Measurements from ENCODE around the gene BLCAP.

Gene BLCAP

DNA sequence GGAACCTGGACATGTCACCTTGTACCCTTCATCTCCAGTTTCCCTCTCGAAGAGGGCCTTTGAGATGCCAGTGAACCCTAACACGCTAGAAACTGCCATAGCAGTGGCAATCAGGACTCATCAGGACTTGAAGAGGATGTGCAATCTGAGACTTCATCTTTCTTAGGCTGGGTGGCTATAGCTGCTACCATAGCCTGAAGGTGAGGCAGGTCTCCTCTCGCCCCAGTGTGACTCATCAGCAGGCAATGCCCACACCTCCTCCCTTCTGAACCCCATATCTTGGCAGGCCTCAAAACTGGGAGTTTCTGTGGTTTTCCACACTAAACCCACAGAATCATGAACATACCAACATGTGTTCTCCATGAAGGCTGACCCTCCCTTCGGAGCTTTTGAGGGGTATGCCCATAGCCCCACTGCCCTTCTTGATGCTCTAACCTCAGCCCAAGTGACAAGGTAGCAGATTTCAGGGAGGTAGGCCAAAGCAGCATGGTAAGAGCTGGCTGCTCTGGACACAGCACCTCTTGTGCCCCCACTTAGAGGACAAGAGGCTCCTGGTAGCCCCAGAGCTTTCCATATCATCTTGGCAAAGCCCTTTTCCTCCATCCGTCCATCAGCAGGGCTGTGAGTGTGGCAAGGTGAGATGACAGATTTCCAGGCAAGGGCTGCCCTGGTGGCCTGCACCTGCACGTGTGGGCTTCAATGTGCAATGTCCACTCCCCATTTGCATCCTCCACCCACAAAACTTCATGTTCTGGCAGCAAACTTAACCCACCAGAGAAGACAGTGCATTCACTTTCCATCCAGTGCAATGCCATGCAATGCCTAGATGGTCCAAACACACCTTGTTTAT, 2.6 kb downstream of the BLCAP start:
- Histone ChIP-seq H3K27ac (replicated peaks) (no peak overlapping the region), H3K27me3 (ENCODE audit: insufficient read depth, poor library complexity, severe bottlenecking) (no peaks in the 10 kb centered on the region), H3K4me3 (replicated peaks; ENCODE audit: insufficient read depth, low read length) (no peak overlapping the region)
- TF ChIP-seq SPI1 (IDR thresholded peaks at IDR 0.05; ENCODE audit: borderline replicate concordance, low read depth) (no peak), GABPA (IDR thresholded peaks at IDR 0.05; ENCODE audit: low read depth) (no peak)
- no peak for DNase-seq (ENCODE audit: low read depth in 1 of 2, low spot score in 1 of 2)

DNA sequence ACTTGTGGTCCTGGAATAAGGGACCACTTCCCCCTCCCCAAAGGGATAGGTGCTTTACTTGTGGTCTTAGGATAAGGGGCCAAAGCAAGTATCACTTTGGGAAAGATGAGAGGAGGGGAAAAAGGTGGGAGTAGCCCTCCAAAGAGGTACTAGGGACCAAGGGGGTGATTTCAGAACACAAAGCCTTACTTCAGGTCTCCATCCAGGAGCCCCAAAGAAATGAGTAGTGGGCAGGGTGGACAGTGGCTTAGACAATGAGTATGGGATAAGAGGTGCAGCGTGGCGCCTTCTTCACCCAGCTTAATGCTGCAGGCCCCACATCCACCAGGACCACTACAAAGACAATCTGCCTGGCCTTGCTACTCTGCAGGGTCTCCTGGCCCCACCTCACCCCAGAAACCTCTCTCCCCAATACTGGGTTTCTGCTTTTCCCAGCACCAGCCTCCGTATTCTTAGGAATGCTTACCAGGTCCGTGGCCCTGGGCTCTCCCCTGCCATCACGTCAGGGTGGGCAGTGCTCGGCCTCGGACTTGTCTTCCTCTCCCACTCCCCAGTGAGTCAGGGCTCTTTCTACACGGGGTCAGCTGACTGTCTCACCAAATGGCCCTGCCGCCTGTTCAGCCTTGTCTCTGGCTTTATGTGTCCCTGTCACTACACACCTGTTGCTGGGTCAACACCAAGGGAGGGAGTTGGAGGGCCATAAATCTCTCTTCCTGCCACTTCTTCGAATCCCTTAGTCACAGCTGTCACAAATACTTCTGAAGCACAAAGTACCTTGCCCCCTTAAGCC, 3.6 kb downstream of the BLCAP start:
- H3K27me3 ChIP-seq (ENCODE audit: insufficient read depth, poor library complexity, severe bottlenecking) = no peaks in the 10 kb centered on the region
- no peak for TF ChIP-seq SPI1 (IDR thresholded peaks at IDR 0.05; ENCODE audit: borderline replicate concordance, low read depth)
- TF ChIP-seq, protein P1, sequence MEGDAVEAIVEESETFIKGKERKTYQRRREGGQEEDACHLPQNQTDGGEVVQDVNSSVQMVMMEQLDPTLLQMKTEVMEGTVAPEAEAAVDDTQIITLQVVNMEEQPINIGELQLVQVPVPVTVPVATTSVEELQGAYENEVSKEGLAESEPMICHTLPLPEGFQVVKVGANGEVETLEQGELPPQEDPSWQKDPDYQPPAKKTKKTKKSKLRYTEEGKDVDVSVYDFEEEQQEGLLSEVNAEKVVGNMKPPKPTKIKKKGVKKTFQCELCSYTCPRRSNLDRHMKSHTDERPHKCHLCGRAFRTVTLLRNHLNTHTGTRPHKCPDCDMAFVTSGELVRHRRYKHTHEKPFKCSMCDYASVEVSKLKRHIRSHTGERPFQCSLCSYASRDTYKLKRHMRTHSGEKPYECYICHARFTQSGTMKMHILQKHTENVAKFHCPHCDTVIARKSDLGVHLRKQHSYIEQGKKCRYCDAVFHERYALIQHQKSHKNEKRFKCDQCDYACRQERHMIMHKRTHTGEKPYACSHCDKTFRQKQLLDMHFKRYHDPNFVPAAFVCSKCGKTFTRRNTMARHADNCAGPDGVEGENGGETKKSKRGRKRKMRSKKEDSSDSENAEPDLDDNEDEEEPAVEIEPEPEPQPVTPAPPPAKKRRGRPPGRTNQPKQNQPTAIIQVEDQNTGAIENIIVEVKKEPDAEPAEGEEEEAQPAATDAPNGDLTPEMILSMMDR (IDR thresholded peaks at IDR 0.05; ENCODE audit: insufficient read depth, low read length) = no peak
- no peak for TF ChIP-seq GABPA (IDR thresholded peaks at IDR 0.05; ENCODE audit: low read depth)
- no peak overlapping the region for H3K27ac ChIP-seq (replicated peaks)
- DNase-seq (ENCODE audit: low read depth in 1 of 2, low spot score in 1 of 2) = no peak
- no peak overlapping the region for H3K4me3 ChIP-seq (replicated peaks; ENCODE audit: insufficient read depth, low read length)

DNA sequence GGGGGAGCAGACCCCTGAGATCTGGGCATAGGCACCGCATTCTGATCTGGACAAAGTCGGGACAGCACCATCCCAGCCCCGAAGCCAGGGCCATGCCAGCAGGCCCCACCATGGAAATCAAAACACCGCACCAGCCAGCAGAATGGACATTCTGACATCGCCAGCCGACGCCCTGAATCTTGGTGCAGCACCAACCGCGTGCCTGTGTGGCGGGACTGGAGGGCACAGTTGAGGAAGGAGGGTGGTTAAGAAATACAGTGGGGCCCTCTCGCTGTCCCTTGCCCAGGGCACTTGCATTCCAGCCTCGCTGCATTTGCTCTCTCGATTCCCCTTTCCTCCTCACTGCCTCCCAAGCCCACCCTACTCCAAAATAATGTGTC, 4.7 kb downstream of the BLCAP start:
- no peak for TF ChIP-seq SPI1 (IDR thresholded peaks at IDR 0.05; ENCODE audit: borderline replicate concordance, low read depth)
- TF ChIP-seq GABPA (IDR thresholded peaks at IDR 0.05; ENCODE audit: low read depth) = no peak
- TF ChIP-seq, protein P1 (IDR thresholded peaks at IDR 0.05; ENCODE audit: insufficient read depth, low read length) = no peak
- TF ChIP-seq, protein P2, sequence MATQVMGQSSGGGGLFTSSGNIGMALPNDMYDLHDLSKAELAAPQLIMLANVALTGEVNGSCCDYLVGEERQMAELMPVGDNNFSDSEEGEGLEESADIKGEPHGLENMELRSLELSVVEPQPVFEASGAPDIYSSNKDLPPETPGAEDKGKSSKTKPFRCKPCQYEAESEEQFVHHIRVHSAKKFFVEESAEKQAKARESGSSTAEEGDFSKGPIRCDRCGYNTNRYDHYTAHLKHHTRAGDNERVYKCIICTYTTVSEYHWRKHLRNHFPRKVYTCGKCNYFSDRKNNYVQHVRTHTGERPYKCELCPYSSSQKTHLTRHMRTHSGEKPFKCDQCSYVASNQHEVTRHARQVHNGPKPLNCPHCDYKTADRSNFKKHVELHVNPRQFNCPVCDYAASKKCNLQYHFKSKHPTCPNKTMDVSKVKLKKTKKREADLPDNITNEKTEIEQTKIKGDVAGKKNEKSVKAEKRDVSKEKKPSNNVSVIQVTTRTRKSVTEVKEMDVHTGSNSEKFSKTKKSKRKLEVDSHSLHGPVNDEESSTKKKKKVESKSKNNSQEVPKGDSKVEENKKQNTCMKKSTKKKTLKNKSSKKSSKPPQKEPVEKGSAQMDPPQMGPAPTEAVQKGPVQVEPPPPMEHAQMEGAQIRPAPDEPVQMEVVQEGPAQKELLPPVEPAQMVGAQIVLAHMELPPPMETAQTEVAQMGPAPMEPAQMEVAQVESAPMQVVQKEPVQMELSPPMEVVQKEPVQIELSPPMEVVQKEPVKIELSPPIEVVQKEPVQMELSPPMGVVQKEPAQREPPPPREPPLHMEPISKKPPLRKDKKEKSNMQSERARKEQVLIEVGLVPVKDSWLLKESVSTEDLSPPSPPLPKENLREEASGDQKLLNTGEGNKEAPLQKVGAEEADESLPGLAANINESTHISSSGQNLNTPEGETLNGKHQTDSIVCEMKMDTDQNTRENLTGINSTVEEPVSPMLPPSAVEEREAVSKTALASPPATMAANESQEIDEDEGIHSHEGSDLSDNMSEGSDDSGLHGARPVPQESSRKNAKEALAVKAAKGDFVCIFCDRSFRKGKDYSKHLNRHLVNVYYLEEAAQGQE (IDR thresholded peaks at IDR 0.05; ENCODE audit: insufficient replicate concordance, low read depth) = no peak
- TF ChIP-seq POLR2AphosphoS5 (IDR thresholded peaks at IDR 0.05; ENCODE audit: low read depth) = no peak
- DNase-seq (ENCODE audit: low read depth in 1 of 2, low spot score in 1 of 2) = no peak
- H3K27ac ChIP-seq (replicated peaks) = no peak overlapping the region
- H3K27me3 ChIP-seq (ENCODE audit: insufficient read depth, poor library complexity, severe bottlenecking) = no peaks in the 10 kb centered on the region
- H3K4me3 ChIP-seq (replicated peaks; ENCODE audit: insufficient read depth, low read length) = no peak overlapping the region

DNA sequence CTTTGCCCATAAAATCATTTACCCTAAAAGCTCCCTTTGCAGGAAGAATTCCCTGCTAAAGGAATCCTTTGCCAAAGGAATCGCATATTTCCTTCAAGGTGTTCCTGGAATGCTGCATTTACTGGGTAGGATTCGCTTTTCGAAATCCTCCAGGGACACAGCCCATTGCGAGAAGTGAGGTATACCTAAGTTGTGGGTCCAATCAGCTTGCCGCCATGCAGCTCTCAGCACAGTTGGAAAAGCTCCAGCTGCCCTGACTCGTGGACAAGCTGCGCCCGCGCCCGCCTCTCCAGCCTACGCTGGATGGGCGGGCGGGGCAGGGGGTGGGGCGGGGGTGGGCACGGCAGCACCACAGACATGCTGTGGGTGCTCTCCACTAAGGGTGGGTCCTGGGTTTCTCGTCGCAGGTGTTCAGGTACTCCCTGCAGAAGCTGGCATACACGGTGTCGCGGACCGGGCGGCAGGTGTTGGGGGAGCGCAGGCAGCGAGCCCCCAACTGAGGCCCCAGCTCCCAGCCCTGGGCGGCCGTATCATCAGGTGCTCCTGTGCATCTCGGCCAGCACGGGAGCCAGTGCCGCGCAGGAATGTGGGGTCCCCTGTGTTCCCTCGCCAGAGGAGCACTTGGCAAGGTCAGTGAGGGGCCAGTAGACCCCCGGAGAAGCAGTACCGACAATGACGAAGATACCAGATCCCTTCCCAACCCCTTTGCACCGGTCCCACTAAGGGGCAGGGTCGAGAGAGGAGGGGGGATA, 5.2 kb downstream of the BLCAP start:
- TF ChIP-seq POLR2AphosphoS5 (IDR thresholded peaks at IDR 0.05; ENCODE audit: low read depth) (no peak), SPI1 (IDR thresholded peaks at IDR 0.05; ENCODE audit: borderline replicate concordance, low read depth) (no peak), GABPA (IDR thresholded peaks at IDR 0.05; ENCODE audit: low read depth) (no peak)
- TF ChIP-seq, protein P1 (IDR thresholded peaks at IDR 0.05; ENCODE audit: insufficient read depth, low read length) = no peak
- TF ChIP-seq, protein P2 (IDR thresholded peaks at IDR 0.05; ENCODE audit: insufficient replicate concordance, low read depth) = no peak
- H3K27ac ChIP-seq (replicated peaks) = no peak overlapping the region
- H3K4me3 ChIP-seq (replicated peaks; ENCODE audit: insufficient read depth, low read length) = no peak overlapping the region
- no peaks in the 10 kb centered on the region for H3K27me3 ChIP-seq (ENCODE audit: insufficient read depth, poor library complexity, severe bottlenecking)
- no peak for DNase-seq (ENCODE audit: low read depth in 1 of 2, low spot score in 1 of 2)

All from HL-60 (cell line).